GM21737 (cell line): Measurements from ENCODE around the gene CCRL2.

Experiments used
- ATAC-seq: cut with Tn5 transposase; IDR thresholded peaks from one replicate; pipeline ENCODE4 v1.9.1; 2021; ENCODE audit warnings: mild to moderate bottlenecking, moderate library complexity; ENCODE audit not compliant: unreplicated experiment

Gene CCRL2

GRCh38 chr3:46455231-46456115, 48.4 kb downstream of the CCRL2 start:
- no peak for ATAC-seq

- ATAC-seq, result no peak
Measured at GRCh38 chr3:46456118-46456517, 49.1 kb downstream of the CCRL2 start.
